Testis (tissue), 3 donors: ENCODE measurements around the gene GNLY. TPM values are rescaled to one million over a fixed set of nuclear protein-coding genes. Genes with fewer than 3 reads are reported as not detected.
A peak's percentile ranks its signal among the peaks of the same experiment; 100 is the strongest.
"Not testable (repeated sequence)": the region's sequence is repeated elsewhere in the genome, so short reads cannot be mapped to it uniquely, and the experiment has no call there.

ENCODE experiments used
- DNase-seq: peaks from one replicate; pipeline ENCODE4 v3.0.0-alpha.2; 2019
- H3K27ac ChIP-seq, 2 donors: fragments of 200-600 bp; sonication (generic); one replicate each; pipeline ENCODE4 v1.5.1; 2019
- H3K27me3 ChIP-seq: fragments of 200-600 bp; sonication (generic); one replicate; pipeline ENCODE4 v1.5.1; 2019
- H3K36me3 ChIP-seq: fragments of 200-600 bp; sonication (generic); one replicate; pipeline ENCODE4 v1.5.1; 2017; ENCODE audit warnings: low read depth; ENCODE audit errors: missing control alignments
- H3K4me1 ChIP-seq: fragments of 200-600 bp; sonication (generic); one replicate; pipeline ENCODE4 v1.5.1; 2019
- H3K4me3 ChIP-seq, 2 donors: fragments of 200-600 bp; sonication (generic); one replicate each; pipeline ENCODE4 v1.5.1; 2017 to 2019
- H3K9me3 ChIP-seq: fragments of 200-600 bp; sonication (generic); one replicate; pipeline ENCODE4 v1.5.1; 2017
- POLR2A ChIP-seq: fragments of 450-650 bp; IDR thresholded peaks from one replicate; pipeline ENCODE4 v1.6.1; 2017; ENCODE audit warnings: antibody characterized with exemption, mild to moderate bottlenecking, moderate library complexity
- WGBS, 2 donors: methylation state at CpG; one replicate each; pipeline ENCODE4 v1.1.5; 2018; 5-methylcytosine and 5-hydroxymethylcytosine counted together
- intact Hi-C: fragments of 100-400 bp; cut with DNase I; formaldehyde crosslinking; loops from one replicate; pipeline ENCODE4 v1.15.1; 2023; ENCODE audit warnings: low total_unique reads
- polyA plus RNA-seq: library from polyadenylated mRNA; stranded (reverse); fragments of 350-450 nt; fragmentation: Illumina TruSeq; extraction: RNeasy Lipid Tissue Mini Kit (QIAGEN cat#74804); gene quantifications from one replicate; pipeline ENCODE4 v1.2.3, GENCODE V29; 2014; ENCODE audit warnings: low read depth, low replicate concordance; ENCODE audit not compliant: insufficient read depth
- total RNA-seq, 2 donors: library from RNA; depleted of rRNA; stranded (reverse); fragments of >200 nt; gene quantifications; one replicate each; pipeline ENCODE4 v1.2.3, GENCODE V29; 2016
- TF ChIP-seq, protein P1 (sequence below), 3 experiments: fragments of 450-650 bp in 2 of 3; fragments of 200-600 bp in 1 of 3; sonication (generic) in 1 of 3; IDR thresholded peaks; one replicate each; pipeline ENCODE4 v1.5.1; 2016 to 2019; ENCODE audit warnings: antibody characterized with exemption in 3 of 3, mild to moderate bottlenecking in 2 of 3, moderate library complexity in 1 of 3

GNLY gene
- total and polyA plus RNA-seq, 3 donors from 2014 or later = 0.43 to 2.6 (median 2.2) TPM

DNA sequence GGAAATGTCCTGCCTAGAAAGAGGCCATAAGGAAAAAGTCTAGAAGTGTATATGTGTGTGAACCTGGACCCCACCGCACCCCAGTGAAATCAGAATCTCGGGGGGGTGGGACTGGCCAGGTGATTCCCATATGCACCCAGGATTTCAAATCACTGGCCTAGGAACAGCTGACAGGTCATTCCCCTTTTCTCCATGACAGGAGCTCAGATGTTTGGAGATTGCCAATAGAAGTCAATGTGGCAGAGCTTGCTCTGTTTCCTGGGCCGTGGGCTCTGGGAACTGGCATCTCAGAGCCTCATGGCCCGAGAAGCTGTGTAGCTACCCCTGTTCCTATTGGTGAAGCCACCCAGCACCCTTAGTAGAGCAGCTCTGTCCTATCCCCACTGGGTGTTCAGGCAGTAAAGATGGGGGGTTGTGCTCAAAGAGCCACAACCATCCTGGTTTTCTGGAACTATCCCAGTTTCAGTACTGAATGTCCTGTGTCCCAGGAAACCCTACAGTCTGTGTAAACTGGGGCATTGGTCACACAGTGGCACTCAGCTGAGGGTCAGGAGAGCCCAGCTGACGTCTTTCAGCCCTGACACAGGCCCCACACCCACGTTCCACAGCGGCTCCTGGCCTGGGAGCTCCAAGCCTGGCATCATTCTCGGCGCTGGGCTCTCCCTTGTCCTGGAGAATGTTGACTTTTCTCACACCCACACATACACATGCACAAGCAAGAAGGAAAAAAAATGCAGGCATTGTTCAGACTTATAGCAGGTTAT is 18.9 kb downstream of the GNLY start:
- peak; percentile 54 for DNase-seq
- no peaks in the 10 kb centered on the region for H3K36me3 ChIP-seq
- no peak overlapping the region for H3K4me3 ChIP-seq
- H3K4me1 ChIP-seq = peaks cover 45% of the 10 kb centered on the region
- no peaks in the 10 kb centered on the region for H3K27me3 ChIP-seq
- intact Hi-C loops = no loop called here
- peak overlapping the region; percentile 53 to 87 for H3K27ac ChIP-seq
- 54 to 63% methylated on average over 9 of the region's 9 CpGs for WGBS, 2 donors
- no peaks in the 10 kb centered on the region for H3K9me3 ChIP-seq
- TF ChIP-seq, protein P1, sequence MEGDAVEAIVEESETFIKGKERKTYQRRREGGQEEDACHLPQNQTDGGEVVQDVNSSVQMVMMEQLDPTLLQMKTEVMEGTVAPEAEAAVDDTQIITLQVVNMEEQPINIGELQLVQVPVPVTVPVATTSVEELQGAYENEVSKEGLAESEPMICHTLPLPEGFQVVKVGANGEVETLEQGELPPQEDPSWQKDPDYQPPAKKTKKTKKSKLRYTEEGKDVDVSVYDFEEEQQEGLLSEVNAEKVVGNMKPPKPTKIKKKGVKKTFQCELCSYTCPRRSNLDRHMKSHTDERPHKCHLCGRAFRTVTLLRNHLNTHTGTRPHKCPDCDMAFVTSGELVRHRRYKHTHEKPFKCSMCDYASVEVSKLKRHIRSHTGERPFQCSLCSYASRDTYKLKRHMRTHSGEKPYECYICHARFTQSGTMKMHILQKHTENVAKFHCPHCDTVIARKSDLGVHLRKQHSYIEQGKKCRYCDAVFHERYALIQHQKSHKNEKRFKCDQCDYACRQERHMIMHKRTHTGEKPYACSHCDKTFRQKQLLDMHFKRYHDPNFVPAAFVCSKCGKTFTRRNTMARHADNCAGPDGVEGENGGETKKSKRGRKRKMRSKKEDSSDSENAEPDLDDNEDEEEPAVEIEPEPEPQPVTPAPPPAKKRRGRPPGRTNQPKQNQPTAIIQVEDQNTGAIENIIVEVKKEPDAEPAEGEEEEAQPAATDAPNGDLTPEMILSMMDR (IDR thresholded peaks at IDR 0.05) = no peak
- no peak for TF ChIP-seq POLR2A

DNA sequence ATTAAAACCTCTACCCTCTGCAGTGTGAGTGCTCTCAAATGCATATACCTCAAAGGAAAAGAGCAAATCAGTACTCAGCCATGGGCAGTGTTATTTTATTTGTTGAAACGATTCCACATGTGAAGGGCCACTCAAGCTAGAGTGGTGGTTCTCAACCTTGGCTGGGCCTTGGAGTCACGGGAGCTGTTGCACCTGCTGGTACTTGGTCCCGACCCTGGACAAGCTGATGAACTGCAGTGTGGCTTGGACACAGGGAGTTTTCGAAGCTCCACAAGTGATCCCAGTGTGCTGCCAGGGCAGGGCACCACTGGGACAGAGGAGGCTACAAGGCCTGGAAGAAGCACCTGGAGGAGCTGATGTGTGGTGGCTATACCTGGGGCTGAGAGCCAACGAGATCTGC is 19.7 kb downstream of the GNLY start:
- peaks cover 45% of the 10 kb centered on the region for H3K4me1 ChIP-seq

DNA sequence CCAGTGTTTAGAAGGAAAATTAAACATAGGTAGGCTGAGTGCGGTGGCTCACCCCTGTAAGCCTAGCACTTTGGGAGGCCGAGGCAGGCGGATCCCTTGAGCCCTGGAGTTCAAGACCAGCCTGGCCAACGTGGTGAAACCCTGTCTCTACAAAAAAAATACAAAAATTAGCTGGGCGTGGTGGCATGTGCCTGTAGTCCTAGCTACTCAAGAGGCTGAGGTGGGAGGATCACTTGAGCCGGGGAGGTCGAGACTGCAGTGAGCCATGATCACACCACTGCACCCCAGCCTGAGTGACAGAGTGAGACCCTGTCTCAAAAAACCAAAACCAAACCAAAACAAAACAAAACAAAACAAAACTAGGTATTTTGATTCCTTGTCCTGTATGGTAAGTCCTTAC is 20.3 kb downstream of the GNLY start:
- intact Hi-C loops, H3K27me3 ChIP-seq, H3K27ac ChIP-seq, H3K36me3 ChIP-seq, H3K9me3 ChIP-seq, DNase-seq, H3K4me3 ChIP-seq: not testable (repeated sequence)
- H3K4me1 ChIP-seq = peaks cover 41% of the 10 kb centered on the region
- 91 to 96% methylated on average over 7 of the region's 7 CpGs for whole genome bisulfite sequencing, 2 donors

More for the DNA sequence above, 19.7 kb downstream of the GNLY start:
- Histone ChIP-seq H3K4me3 (no peak overlapping the region), H3K27ac (peak overlapping the region in 1 of 2 donors; percentile 87), H3K9me3 (no peaks in the 10 kb centered on the region), H3K27me3 (no peaks in the 10 kb centered on the region), H3K36me3 (no peaks in the 10 kb centered on the region)
- intact Hi-C loops = no loop called here
- WGBS, 2 donors = 88 to 94% methylated on average over 5 of the region's 5 CpGs
- no peak for TF ChIP-seq POLR2A
- TF ChIP-seq, protein P1 (IDR thresholded peaks at IDR 0.05) = no peak
- DNase-seq = no peak

DNA sequence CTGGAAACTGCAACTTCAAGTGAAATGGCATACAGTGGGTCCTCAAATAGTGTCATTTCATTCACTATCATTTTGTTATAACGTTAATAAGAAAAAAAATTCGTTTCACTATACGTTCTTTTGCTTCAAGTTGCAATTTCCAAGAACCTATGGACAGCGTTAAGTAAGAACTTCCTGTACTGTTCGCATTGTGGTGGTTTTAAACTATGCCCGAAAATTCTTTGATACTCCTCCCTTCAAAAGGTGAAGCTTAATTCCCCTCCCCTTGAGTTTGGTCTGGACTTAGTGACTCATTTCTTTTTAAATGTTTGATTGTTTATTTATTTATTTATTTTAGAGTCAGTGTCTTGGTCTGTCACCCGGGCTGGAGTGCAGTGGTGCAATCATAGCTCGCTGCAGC is 20.7 kb downstream of the GNLY start:
- no peak for DNase-seq
- TF ChIP-seq POLR2A = no peak
- TF ChIP-seq, protein P1 (IDR thresholded peaks at IDR 0.05) = no peak
- Histone ChIP-seq H3K4me1 (peaks cover 37% of the 10 kb centered on the region), H3K27ac (no peak overlapping the region), H3K36me3 (no peaks in the 10 kb centered on the region), H3K27me3 (no peaks in the 10 kb centered on the region), H3K4me3 (no peak overlapping the region), H3K9me3 (no peaks in the 10 kb centered on the region)
- 89 to 95% methylated on average over 8 of the region's 8 CpGs for WGBS, 2 donors
- intact Hi-C loops = no loop called here

DNA sequence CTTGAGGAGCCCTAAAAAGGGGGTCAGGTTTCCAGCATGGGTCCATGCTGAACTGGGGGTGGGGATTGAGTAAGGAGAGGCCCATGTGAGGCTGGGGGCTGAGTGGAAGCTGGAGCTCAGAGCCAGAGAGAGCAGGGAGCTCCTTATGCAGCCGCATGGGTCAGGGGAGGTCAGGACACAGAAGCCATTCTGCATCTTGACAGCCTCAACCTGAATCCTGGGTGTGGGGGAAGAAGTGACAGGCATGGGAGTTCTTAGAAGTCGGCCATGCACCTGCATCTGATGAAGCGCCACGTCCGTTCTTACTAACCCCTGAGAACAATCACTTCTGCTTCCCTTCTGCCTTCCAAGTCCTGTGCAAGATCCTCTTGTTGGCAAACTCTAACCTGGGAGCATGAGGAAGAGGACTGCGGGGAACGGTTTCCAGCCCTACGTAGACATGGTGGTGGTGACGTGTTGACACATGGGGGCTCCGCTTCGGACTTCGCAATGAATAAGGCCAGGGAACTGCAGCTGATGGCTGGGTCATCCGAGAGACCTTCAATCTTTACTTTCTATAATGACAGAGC is 22.3 kb downstream of the GNLY start:
- TF ChIP-seq POLR2A = no peak
- TF ChIP-seq, protein P1 (IDR thresholded peaks at IDR 0.05) = no peak
- WGBS, 2 donors = 91% methylated on average over 13 of the region's 13 CpGs
- no peak for DNase-seq

More for the DNA sequence above, 22.3 kb downstream of the GNLY start:
- Histone ChIP-seq H3K27me3 (no peaks in the 10 kb centered on the region), H3K27ac (no peak overlapping the region), H3K4me3 (no peak overlapping the region), H3K4me1 (peaks cover 22% of the 10 kb centered on the region), H3K9me3 (no peaks in the 10 kb centered on the region), H3K36me3 (no peaks in the 10 kb centered on the region)
- intact Hi-C loops = no loop called here
